WTC11 (cell line): ENCODE results near the gene CLASP1. TPM values are rescaled to one million over a fixed set of nuclear protein-coding genes. Genes with fewer than 3 reads are reported as not detected.

Experiments used
- ATAC-seq: fragments of 200-7000 bp; cut with Tn5 transposase; 2 replicates; pipeline ENCODE4 v1.10.0; 2021; ENCODE audit warnings: mild to moderate bottlenecking, moderate library complexity
- CTCF ChIA-PET: fragments of 300-600 bp; sonication (Branson Sonifier 250); formaldehyde crosslinking; loops from one replicate; lab custom pipeline; 2021; ENCODE audit warnings: antibody characterized with exemption; lab: Charles Lee
- POLR2A ChIA-PET: fragments of 350-600 bp; sonication (Branson Sonifier 250); formaldehyde crosslinking; loops from one replicate; lab custom pipeline; 2021; ENCODE audit warnings: antibody characterized with exemption; lab: Charles Lee
- DNase-seq: peaks from one replicate; pipeline ENCODE4 v3.0.0; 2021; ENCODE audit warnings: low spot score
- H3K27ac Mint-ChIP-seq: 2 replicates; pipeline ENCODE4 v1.8.0; 2021; ENCODE audit warnings: mixed read lengths
- H3K27me3 Mint-ChIP-seq: 2 replicates; pipeline ENCODE4 v1.8.0; 2021; ENCODE audit warnings: low read depth, mild to moderate bottlenecking, moderate library complexity, mixed read lengths
- H3K36me3 Mint-ChIP-seq: 2 replicates; pipeline ENCODE4 v1.8.0; 2021; ENCODE audit warnings: mixed read lengths
- H3K4me1 Mint-ChIP-seq: 2 replicates; pipeline ENCODE4 v1.8.0; 2022; ENCODE audit warnings: mixed read lengths
- H3K4me3 Mint-ChIP-seq: 2 replicates; pipeline ENCODE4 v1.8.0; 2021; ENCODE audit warnings: mild to moderate bottlenecking, moderate library complexity, mixed read lengths
- H3K9me3 Mint-ChIP-seq: 2 replicates; pipeline ENCODE4 v1.8.0; 2021; ENCODE audit warnings: mixed read lengths
- FOXP1 ChIP-seq: sonication (generic); formaldehyde crosslinking; IDR thresholded peaks from 2 replicates; pipeline ENCODE4 v1.8.0; 2022; ENCODE audit warnings: missing genetic modification reagents, mild to moderate bottlenecking, moderate library complexity, borderline replicate concordance
- JAZF1 ChIP-seq: fragments of 250-450 bp; sonication (Bioruptor Pico); IDR thresholded peaks from 2 replicates; pipeline ENCODE4 v1.9.0; 2021; ENCODE audit warnings: moderate library complexity, mild to moderate bottlenecking, inconsistent platforms
- NR1H2 ChIP-seq: sonication (generic); formaldehyde crosslinking; IDR thresholded peaks from 2 replicates; pipeline ENCODE4 v1.9.0; 2021; ENCODE audit warnings: mild to moderate bottlenecking, moderate library complexity, missing genetic modification reagents
- ZNF232 ChIP-seq: sonication (generic); formaldehyde crosslinking; IDR thresholded peaks from 2 replicates; pipeline ENCODE4 v1.8.0; 2022; ENCODE audit warnings: mild to moderate bottlenecking, missing genetic modification reagents
- ZNF317 ChIP-seq: sonication (generic); formaldehyde crosslinking; IDR thresholded peaks from 2 replicates; pipeline ENCODE4 v1.8.1; 2023; ENCODE audit warnings: low read depth, mild to moderate bottlenecking, moderate library complexity, missing genetic modification reagents, borderline replicate concordance
- ZNF671 ChIP-seq: fragments of 250-450 bp; sonication (Bioruptor Pico); IDR thresholded peaks from 2 replicates; pipeline ENCODE4 v1.8.0; 2021; ENCODE audit warnings: mild to moderate bottlenecking
- total RNA-seq: library from RNA; stranded (reverse); gene quantifications from 3 replicates; pipeline ENCODE4 v1.2.3, GENCODE V29; 2021
- TF ChIP-seq, protein P1 (sequence below): fragments of 250-450 bp; sonication (Bioruptor Pico); IDR thresholded peaks from 2 replicates; pipeline ENCODE4 v1.9.0; 2021; ENCODE audit warnings: mild to moderate bottlenecking
- TF ChIP-seq, protein P2 (sequence below): sonication (generic); formaldehyde crosslinking; IDR thresholded peaks from 2 replicates; pipeline ENCODE4 v1.8.1; 2023; ENCODE audit warnings: mild to moderate bottlenecking, missing genetic modification reagents, moderate library complexity
- TF ChIP-seq, protein P3 (sequence below): sonication (generic); formaldehyde crosslinking; IDR thresholded peaks from 2 replicates; pipeline ENCODE4 v1.8.0; 2022; ENCODE audit warnings: missing genetic modification reagents
- TF ChIP-seq, protein P4 (sequence below): sonication (generic); formaldehyde crosslinking; IDR thresholded peaks from 2 replicates; pipeline ENCODE4 v1.8.1; 2023; ENCODE audit warnings: mild to moderate bottlenecking, missing genetic modification reagents, borderline replicate concordance
- TF ChIP-seq, protein P5 (sequence below): sonication (generic); formaldehyde crosslinking; IDR thresholded peaks from 2 replicates; pipeline ENCODE4 v1.8.0; 2022; ENCODE audit warnings: mild to moderate bottlenecking, missing genetic modification reagents
- TF ChIP-seq, protein P6 (sequence below): sonication (generic); formaldehyde crosslinking; IDR thresholded peaks from 2 replicates; pipeline ENCODE4 v1.8.0; 2023; ENCODE audit warnings: mild to moderate bottlenecking, missing genetic modification reagents
- TF ChIP-seq, protein P7 (sequence below): sonication (generic); formaldehyde crosslinking; IDR thresholded peaks from 2 replicates; pipeline ENCODE4 v1.8.1; 2022; ENCODE audit warnings: missing genetic modification reagents, borderline replicate concordance

CLASP1 gene
- total RNA-seq, 1 experiment from 2014 or later: 50.0 TPM

DNA sequence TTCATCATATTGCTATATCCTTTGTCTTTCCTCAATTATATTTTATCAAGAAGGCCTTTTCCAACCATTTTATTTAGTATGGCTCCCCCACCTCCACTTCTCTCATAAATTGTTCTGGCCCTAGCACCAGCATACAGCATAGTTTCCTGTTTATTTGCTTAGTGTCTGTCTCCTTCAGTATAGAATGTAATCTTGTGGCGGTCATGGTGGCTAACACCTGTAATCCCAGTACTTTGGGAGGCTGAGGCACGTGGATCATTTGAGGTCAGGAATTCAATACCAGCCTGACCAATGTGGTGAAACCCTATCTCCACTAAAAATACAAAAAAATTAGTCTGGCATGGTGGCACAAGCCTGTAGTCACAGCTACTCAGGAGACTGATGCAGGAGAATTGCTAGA, 39.6 kb upstream of the CLASP1 start:
- H3K4me3 Mint-ChIP-seq: no peak overlapping the region
- CTCF ChIA-PET: interaction anchor here (0.6 to 1.3 kb wide), 4 partner anchors 11 to 158 kb away, joined by 3 read pairs; partner anchors contain the start of gene RNU4ATAC
- H3K27me3 Mint-ChIP-seq: peaks cover 14% of the 10 kb centered on the region
- peaks cover 12% of the 10 kb centered on the region for H3K36me3 Mint-ChIP-seq
- no peak for ATAC-seq
- H3K4me1 Mint-ChIP-seq: peaks cover 49% of the 10 kb centered on the region
- peaks cover 15% of the 10 kb centered on the region for H3K9me3 Mint-ChIP-seq
- no peak overlapping the region; the same call in 1 of the 2 replicates for H3K27ac Mint-ChIP-seq
- DNase-seq: no peak
- TF ChIP-seq, protein P1, sequence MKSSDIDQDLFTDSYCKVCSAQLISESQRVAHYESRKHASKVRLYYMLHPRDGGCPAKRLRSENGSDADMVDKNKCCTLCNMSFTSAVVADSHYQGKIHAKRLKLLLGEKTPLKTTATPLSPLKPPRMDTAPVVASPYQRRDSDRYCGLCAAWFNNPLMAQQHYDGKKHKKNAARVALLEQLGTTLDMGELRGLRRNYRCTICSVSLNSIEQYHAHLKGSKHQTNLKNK (CRISPR knock-in tag): no peak
- TF ChIP-seq, protein P2, sequence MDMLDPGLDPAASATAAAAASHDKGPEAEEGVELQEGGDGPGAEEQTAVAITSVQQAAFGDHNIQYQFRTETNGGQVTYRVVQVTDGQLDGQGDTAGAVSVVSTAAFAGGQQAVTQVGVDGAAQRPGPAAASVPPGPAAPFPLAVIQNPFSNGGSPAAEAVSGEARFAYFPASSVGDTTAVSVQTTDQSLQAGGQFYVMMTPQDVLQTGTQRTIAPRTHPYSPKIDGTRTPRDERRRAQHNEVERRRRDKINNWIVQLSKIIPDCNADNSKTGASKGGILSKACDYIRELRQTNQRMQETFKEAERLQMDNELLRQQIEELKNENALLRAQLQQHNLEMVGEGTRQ (CRISPR knock-in tag): no peak
- TF ChIP-seq, protein P3, sequence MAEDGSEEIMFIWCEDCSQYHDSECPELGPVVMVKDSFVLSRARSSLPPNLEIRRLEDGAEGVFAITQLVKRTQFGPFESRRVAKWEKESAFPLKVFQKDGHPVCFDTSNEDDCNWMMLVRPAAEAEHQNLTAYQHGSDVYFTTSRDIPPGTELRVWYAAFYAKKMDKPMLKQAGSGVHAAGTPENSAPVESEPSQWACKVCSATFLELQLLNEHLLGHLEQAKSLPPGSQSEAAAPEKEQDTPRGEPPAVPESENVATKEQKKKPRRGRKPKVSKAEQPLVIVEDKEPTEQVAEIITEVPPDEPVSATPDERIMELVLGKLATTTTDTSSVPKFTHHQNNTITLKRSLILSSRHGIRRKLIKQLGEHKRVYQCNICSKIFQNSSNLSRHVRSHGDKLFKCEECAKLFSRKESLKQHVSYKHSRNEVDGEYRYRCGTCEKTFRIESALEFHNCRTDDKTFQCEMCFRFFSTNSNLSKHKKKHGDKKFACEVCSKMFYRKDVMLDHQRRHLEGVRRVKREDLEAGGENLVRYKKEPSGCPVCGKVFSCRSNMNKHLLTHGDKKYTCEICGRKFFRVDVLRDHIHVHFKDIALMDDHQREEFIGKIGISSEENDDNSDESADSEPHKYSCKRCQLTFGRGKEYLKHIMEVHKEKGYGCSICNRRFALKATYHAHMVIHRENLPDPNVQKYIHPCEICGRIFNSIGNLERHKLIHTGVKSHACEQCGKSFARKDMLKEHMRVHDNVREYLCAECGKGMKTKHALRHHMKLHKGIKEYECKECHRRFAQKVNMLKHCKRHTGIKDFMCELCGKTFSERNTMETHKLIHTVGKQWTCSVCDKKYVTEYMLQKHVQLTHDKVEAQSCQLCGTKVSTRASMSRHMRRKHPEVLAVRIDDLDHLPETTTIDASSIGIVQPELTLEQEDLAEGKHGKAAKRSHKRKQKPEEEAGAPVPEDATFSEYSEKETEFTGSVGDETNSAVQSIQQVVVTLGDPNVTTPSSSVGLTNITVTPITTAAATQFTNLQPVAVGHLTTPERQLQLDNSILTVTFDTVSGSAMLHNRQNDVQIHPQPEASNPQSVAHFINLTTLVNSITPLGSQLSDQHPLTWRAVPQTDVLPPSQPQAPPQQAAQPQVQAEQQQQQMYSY (CRISPR knock-in tag): no peak
- no peak for TF ChIP-seq JAZF1 (CRISPR knock-in tag)
- TF ChIP-seq, protein P4, sequence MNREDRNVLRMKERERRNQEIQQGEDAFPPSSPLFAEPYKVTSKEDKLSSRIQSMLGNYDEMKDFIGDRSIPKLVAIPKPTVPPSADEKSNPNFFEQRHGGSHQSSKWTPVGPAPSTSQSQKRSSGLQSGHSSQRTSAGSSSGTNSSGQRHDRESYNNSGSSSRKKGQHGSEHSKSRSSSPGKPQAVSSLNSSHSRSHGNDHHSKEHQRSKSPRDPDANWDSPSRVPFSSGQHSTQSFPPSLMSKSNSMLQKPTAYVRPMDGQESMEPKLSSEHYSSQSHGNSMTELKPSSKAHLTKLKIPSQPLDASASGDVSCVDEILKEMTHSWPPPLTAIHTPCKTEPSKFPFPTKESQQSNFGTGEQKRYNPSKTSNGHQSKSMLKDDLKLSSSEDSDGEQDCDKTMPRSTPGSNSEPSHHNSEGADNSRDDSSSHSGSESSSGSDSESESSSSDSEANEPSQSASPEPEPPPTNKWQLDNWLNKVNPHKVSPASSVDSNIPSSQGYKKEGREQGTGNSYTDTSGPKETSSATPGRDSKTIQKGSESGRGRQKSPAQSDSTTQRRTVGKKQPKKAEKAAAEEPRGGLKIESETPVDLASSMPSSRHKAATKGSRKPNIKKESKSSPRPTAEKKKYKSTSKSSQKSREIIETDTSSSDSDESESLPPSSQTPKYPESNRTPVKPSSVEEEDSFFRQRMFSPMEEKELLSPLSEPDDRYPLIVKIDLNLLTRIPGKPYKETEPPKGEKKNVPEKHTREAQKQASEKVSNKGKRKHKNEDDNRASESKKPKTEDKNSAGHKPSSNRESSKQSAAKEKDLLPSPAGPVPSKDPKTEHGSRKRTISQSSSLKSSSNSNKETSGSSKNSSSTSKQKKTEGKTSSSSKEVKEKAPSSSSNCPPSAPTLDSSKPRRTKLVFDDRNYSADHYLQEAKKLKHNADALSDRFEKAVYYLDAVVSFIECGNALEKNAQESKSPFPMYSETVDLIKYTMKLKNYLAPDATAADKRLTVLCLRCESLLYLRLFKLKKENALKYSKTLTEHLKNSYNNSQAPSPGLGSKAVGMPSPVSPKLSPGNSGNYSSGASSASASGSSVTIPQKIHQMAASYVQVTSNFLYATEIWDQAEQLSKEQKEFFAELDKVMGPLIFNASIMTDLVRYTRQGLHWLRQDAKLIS (CRISPR knock-in tag): no peak
- TF ChIP-seq, protein P5, sequence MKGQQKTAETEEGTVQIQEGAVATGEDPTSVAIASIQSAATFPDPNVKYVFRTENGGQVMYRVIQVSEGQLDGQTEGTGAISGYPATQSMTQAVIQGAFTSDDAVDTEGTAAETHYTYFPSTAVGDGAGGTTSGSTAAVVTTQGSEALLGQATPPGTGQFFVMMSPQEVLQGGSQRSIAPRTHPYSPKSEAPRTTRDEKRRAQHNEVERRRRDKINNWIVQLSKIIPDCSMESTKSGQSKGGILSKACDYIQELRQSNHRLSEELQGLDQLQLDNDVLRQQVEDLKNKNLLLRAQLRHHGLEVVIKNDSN (CRISPR knock-in tag): no peak
- TF ChIP-seq ZNF232 (CRISPR knock-in tag): no peak
- TF ChIP-seq, protein P6, sequence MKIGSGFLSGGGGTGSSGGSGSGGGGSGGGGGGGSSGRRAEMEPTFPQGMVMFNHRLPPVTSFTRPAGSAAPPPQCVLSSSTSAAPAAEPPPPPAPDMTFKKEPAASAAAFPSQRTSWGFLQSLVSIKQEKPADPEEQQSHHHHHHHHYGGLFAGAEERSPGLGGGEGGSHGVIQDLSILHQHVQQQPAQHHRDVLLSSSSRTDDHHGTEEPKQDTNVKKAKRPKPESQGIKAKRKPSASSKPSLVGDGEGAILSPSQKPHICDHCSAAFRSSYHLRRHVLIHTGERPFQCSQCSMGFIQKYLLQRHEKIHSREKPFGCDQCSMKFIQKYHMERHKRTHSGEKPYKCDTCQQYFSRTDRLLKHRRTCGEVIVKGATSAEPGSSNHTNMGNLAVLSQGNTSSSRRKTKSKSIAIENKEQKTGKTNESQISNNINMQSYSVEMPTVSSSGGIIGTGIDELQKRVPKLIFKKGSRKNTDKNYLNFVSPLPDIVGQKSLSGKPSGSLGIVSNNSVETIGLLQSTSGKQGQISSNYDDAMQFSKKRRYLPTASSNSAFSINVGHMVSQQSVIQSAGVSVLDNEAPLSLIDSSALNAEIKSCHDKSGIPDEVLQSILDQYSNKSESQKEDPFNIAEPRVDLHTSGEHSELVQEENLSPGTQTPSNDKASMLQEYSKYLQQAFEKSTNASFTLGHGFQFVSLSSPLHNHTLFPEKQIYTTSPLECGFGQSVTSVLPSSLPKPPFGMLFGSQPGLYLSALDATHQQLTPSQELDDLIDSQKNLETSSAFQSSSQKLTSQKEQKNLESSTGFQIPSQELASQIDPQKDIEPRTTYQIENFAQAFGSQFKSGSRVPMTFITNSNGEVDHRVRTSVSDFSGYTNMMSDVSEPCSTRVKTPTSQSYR (CRISPR knock-in tag): no peak
- TF ChIP-seq ZNF671 (CRISPR knock-in tag): no peak
- TF ChIP-seq ZNF317 (CRISPR knock-in tag): no peak
- no peak for TF ChIP-seq NR1H2 (CRISPR knock-in tag)
- TF ChIP-seq FOXP1 (CRISPR knock-in tag): no peak
- TF ChIP-seq, protein P7, sequence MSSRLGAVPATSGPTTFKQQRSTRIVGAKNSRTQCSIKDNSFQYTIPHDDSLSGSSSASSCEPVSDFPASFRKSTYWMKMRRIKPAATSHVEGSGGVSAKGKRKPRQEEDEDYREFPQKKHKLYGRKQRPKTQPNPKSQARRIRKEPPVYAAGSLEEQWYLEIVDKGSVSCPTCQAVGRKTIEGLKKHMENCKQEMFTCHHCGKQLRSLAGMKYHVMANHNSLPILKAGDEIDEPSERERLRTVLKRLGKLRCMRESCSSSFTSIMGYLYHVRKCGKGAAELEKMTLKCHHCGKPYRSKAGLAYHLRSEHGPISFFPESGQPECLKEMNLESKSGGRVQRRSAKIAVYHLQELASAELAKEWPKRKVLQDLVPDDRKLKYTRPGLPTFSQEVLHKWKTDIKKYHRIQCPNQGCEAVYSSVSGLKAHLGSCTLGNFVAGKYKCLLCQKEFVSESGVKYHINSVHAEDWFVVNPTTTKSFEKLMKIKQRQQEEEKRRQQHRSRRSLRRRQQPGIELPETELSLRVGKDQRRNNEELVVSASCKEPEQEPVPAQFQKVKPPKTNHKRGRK (CRISPR knock-in tag): no peak
- TF ChIP-seq, all 79 proteins: peak for 0
- POLR2A ChIA-PET: interaction anchor here (0.7 kb wide), 1 partner anchor 39 kb away, joined by 3 read pairs; no protein-coding TSS in a partner anchor
